GM21737 (cell line): Measurements from ENCODE around the gene CRYBG1.
A peak's percentile ranks its signal among the peaks of the same experiment; 100 is the strongest.
"Not testable (repeated sequence)": the region's sequence is repeated elsewhere in the genome, so short reads cannot be mapped to it uniquely, and the experiment has no call there.

Source experiments
- ATAC-seq: cut with Tn5 transposase; IDR thresholded peaks from one replicate; pipeline ENCODE4 v1.9.1; 2021; ENCODE audit warnings: mild to moderate bottlenecking, moderate library complexity; ENCODE audit not compliant: unreplicated experiment

CRYBG1 gene

DNA sequence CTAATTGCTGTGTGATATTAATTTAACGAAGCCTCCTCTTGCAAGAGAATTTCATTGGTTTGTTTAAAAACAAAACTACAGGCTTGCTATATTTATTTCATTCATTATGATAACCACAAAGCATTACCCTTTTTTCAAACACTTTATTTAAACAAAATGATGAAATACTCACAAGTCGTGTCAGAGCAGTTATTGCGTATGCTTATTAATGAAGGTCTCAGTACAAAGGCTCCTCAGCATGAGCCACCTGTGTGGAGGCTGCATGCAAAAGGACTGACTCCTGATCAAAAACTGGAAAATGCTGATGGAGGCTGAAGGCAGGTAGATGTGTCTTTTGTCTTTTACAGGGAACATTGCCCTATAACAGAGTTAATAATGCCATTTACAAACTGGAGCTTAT is 130.5 kb downstream of the CRYBG1 start:
- no peak for ATAC-seq

DNA sequence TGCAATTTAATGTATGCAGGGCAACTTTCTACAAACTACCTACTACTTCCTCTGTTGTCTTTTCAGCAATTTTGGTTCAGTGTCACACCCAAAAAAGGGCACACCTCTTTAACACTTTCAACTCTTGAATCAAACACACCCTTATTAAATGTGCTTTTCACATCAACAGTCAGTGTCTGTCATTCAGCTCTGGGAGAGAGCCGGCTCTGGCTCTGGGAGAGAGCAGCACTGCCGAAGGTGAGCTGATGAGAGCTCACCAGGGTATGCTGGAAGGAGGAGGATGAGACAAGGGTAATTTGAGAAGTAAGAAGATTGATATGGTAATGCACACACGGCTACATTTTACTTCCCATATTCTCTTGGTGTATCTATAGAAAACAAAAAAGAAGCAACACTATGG is 134.5 kb downstream of the CRYBG1 start:
- no peak for ATAC-seq

DNA sequence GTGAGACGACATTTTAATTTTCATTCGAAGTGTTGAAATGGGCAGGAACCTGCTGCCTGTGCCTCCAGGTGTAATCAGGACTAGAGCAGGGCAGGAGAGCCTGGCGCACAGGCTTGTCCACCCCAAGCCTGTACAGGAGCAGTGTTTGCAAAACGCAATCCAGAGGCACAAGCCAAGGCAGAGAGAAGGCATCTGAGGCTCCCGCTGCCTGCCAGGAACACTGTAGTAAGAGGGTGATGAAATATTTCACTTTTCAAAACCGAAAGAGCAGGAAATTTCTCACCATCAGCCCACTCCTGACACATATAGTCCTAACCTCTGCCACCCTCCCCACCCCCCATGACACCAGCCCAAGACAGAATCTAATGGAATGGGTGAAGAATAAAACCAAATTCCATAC is 136.3 kb downstream of the CRYBG1 start:
- no peak for ATAC-seq

DNA sequence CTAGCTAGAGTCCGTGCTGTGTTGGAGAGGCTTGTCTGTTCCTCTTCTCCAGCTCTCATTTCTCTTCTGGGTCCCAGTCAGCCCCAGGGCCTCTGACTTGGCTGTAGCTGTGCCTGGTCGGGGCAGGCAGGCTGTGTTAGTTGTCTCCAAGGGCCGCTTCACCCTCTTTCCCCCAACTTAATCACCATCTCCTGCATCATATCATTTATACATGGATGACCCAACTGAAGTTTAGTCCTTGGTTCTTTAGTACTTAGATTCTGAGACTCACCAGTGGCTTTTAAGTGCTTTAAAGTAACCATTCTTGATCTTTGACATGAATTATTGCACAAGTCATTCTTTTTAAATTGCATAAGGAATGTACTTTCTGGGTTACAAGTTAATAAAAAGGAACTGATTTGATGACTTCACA is 141.4 kb downstream of the CRYBG1 start:
- no peak for ATAC-seq

DNA sequence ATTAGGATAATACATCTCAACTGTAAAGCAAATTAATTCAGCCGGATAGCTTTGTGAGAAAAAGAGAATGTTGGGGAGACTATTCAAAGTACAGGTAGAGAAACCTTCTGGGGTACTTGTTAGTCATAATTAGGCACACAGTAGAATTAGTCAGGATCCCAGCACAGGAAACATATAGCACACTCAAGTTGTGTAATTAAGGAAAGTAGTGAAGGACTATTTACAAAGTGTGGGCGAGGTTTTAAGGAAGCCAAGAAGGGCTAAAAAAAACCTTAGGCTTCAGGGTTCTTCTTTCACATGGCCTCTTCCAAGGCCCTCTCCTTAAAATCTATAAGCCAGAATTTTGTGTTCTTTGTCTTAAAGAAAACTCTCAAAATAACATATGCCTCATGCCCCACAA is 142.0 kb downstream of the CRYBG1 start:
- no peak for ATAC-seq

DNA sequence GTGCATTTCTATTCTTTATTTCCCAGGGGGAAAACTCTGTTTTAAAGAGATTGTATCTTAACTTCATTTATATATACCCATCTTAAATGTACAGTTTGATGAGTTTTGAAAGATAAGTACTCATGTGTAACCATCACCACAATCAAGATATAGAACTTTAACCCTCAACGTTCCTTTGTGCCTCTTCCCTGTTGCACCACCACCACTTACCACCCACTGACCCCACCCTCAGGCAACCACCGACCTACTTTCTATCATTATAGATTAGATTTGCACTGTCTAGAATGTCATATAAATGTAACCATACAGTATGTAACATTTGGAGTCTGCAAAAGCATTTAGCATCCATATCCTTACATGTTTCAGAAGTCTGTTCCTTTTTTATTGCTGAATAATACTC is 147.8 kb downstream of the CRYBG1 start:
- no peak for ATAC-seq

DNA sequence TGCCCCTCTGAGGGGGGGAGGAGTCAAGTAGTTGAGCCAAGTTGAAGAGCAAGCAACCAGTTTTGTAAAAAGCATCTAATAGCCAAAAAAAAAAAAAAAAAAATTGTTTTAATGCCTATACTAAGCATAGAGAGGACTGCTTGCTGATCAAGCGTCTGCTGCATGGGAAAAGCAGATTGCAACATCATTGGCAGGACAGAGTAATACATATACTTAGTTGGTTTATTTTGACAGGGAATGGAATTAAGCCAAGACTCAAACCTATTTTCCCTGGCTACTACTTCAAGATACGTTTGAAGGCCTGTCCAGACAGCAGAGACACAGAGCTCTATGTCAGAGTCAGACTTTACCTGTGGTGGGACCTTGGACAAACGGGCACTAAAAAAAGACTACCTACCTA is 148.3 kb downstream of the CRYBG1 start:
- ATAC-seq: no peak

DNA sequence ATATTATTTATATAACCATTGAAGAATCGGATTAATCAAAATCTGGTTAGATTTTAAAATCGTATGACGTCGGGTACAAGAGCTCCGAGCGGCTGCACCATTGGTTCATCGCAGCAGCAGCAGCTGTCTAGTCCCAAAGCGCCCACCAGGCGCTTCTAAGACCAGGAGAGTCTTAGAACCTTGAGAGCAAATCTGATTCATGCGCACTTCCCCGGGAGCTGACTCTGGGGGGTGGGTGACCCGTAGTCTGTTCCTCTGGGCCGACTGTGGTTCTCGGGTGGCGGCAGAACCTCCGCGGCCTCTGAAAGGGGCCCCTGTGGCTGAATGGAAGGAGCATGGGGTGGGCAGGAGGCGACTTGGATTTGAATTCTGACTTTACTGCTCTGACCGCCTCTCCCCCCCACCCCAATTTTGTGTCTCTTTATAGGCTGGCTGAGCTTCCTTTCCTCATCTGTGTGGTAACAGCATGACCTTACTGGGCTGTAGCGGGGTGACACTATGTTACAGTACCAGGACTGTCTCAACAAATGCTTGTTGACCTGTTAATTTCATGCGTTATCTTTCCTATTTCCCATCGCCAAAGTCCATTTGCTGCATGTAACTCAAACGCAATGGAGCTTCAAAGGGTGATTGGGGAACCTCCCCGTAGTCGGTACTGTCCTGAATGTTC is 149.0 kb downstream of the CRYBG1 start:
- ATAC-seq: no peak

DNA sequence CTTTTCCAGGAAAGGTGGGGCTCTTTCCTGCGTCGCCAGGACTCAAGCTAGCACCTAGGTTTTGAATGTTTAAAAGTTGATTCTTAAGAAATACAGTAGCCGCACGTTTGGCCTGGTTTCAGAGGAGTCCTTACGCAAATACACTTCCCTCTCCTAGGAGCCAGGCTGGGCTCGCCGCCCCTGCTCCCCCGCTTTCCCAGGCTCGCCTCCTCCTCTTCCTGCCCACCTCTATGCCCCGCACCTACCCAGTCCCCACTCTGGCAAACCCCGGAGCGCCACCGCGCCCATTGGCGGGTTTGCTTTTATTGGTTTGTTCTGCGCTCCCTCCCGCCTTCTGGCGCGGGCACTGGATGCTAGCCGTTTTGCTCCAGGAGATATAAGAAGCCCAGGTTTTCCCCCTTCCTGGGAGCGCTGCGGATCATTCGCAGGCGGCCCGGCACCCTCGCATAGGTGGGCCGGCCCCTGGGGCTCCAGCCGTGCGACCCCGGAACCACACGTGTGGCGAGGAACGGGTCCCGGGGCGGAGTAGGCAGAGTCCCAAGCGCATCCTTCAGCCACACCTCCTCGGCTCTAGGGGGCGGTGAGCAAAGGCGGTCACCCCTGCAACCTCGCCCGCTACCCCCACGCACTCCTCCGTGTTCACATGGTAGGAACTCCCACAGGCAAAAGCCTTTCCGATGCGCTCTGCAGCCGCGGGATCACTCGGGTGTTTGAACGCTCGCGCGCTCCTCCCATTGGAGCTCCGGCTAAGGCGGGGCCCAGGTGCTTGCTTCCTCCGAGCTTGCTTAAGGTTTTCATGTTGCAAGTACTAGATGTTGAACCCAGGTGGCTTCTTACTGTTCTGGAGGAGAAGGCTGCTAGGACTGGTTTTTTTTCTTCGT is 149.8 kb downstream of the CRYBG1 start:
- peak; percentile 43 for ATAC-seq

DNA sequence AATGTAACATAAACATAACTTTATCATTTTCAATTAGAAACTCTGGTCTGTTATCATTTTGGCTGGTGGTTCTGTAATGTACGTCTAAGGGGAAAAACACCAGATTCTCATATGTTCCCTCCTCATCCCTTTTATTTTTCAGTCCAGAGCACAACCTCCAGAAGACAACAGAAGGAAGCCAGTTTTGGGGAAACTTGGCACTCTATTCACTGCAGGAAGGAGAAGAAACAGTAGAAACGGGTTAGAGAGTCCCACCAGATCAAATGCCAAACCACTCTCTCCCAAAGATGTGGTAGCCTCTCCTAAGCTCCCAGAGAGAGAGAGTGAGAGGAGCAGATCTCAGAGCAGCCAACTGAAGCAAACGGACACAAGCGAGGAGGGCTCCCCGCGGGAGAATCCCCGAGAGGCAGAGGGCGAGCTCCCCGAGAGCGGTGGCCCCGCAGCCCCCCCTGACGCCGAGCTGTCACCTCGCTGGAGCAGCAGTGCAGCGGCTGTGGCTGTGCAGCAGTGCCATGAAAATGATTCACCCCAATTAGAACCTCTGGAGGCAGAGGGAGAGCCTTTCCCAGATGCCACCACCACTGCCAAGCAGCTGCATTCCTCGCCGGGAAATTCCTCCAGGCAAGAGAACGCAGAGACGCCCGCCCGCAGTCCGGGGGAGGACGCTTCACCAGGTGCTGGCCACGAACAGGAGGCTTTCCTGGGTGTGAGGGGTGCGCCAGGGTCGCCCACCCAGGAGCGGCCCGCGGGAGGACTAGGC is 151.0 kb downstream of the CRYBG1 start:
- ATAC-seq: no peak

DNA sequence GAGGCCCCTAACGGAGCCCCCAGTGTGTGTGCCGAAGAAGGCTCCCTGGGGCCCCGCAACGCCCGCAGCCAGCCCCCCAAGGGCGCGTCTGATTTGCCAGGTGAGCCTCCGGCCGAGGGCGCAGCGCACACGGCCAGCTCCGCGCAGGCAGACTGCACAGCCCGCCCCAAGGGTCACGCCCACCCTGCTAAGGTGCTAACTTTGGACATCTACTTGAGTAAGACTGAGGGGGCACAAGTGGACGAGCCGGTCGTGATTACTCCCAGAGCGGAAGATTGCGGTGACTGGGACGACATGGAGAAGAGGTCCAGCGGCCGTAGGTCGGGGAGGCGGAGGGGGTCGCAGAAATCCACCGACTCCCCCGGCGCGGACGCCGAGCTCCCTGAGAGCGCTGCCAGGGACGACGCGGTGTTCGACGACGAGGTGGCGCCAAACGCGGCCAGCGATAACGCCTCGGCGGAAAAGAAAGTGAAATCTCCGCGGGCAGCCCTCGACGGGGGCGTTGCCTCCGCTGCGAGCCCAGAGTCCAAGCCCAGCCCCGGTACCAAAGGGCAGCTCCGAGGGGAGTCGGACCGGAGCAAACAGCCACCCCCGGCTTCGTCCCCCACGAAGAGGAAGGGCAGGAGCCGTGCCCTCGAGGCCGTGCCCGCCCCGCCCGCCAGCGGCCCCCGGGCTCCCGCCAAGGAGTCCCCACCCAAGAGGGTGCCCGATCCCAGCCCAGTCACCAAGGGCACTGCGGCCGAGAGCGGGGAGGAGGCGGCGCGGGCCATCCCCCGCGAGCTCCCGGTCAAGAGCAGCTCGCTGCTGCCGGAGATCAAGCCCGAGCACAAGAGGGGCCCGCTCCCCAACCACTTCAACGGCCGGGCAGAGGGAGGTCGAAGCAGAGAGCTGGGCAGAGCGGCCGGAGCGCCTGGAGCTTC is 151.8 kb downstream of the CRYBG1 start:
- peak; percentile 51 for ATAC-seq

DNA sequence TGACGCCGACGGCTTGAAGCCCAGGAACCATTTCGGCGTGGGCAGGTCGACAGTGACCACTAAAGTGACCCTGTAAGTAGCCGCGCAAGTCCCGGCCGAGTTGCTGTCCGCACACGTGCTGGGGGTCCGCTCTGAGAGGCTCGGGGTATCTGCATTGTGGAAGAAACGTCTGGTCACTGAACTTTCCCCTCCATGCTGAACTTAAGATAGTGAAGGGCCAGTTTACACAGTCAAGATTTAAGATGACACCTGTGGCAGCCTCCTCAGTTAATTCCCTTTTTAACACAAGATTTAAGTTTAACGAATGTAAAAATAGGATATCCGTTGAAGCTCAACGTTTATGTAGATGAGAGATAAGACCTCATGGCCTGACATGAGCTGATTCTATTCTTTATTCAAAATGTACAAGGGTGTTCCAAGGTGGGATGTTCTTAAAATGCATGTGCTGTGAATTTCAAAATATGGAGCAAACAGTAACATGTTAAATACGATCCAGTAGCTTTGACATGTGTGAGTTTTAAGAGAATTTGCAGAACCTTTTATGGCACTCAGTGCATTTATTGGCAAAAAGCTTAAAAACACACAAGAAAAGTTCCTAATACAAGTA is 152.6 kb downstream of the CRYBG1 start:
- ATAC-seq: no peak

DNA sequence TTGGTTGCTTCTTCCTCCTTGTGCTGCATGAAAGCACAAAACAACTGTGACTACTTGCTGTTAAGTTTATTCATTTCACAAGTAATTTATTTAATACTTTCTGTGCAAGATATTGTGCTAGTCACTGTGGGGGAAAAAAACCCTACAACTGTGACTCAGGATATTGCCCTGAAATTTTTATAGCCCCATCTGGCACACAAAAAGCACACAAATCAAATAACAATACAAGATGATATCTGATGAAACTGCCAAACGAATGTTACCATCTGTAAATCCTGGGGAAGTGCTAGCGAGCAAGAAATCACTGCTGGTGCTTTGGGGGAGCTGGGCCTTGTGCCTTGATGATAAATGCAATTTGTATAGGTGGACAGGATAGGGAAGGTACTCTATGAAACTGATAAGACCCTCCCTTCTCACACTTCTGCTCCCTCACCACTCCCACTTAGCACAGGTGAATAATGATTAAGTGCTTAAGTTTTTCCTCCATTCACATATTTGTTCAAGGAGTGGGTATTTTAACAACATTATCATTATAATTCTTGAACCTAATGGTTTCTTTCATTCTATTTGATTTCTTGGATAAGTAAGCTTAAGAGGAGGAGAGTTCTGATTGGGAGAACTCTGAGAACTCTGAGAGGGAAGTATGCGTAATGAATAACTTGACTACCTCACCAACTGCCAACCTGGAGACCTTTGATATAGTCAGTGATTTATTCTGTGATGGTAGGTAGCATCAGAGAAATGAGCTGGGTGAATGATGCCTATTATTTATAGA is 153.5 kb downstream of the CRYBG1 start:
- ATAC-seq: no peak

DNA sequence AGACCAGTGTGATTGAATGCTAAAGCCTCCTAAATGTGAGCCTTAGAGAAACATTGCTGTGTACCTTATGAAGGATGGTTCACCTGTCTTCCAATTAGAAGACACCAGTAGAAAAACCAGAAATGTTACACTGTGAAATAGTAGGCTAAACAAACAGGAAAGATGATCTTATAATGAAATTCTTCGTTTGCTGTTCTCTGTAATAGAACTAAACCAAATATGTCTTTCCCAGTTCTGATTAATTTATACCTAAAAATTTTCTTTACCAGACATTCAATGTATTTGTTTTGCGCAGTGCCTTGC is 154.0 kb downstream of the CRYBG1 start:
- no peak for ATAC-seq

DNA sequence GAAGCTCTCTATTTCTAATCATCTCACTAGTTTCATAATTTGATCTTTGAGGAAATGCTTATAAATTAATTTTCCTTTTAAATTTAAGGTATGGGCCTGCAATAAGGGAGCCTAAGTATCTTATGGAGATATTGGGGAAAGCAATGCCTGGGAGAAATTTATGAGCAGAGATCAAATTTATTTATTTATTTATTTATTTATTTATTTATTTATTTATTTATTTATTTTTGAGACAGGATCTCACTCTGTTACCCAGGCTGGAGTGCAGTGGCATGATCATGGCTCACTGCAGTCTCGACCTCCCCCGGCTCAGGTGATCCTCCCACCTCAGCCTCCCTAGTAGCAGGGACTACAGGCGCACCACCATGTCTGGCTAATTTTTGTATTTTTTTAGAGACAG is 155.1 kb downstream of the CRYBG1 start:
- not testable (repeated sequence) for ATAC-seq

DNA sequence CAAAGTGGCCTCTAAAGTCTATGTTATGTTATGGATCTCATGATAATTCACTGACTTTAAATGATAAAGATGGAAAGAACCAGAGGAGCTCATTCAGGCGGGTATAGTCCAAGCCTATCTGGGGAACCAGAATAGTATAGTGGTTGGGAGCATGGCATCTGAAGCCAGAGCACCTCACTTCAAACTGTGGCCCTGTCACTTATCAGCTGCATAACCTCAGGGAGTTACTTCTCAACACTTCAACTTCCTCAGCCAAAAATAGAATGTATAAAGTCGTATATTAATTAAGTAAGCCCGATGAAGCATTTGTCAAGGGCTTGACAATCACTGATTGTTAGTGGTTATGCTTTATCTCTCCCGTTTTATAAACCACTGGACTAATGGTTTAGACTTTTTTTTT is 156.1 kb downstream of the CRYBG1 start:
- no peak for ATAC-seq

DNA sequence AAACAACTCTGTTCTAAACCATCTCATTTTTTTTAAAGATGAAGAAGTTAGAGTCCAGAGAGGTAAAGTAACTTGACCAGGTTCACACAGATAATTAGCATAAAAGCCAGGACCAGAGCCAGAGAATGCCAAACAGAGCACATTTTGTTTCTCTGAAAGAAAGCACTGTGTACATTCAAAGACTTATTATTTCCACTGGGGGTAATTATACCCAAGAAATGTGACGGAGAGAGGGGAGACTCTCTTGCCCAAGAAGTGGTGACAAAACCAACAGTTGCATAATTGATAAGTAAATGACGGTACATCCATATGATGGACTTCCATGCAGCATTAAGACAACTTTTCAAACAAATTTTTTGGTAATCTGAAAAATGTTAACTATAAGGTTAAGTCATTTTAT is 157.2 kb downstream of the CRYBG1 start:
- ATAC-seq: no peak

DNA sequence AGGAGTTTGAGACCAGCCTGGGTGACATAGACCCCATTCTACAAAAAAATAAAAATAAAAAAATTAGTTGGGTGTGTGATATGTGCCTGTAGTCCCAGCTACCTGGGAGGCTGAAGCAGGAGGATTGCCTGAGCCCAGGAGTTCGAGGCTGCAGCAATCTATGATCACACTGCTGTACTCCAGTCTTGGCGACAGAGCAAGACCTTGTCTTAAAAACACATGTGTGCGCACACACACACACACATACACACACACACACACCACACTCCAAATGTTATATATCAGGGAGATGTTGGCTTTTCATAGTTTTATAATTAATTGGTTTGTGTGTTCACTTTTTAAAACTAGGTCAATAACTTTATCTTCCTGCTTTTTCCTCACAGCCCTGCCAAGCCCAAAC is 158.2 kb downstream of the CRYBG1 start:
- no peak for ATAC-seq
